WI38 (cell line): ENCODE results near the gene ZNF408.

ENCODE experiments used
- H3K4me3 ChIP-seq: 2 replicates; pipeline ENCODE4 v1.5.1; 2011; ENCODE audit warnings: low read depth, mild to moderate bottlenecking, control low read depth, low read length
- CTCF ChIP-seq: IDR thresholded peaks from 2 replicates; pipeline ENCODE4 v1.5.1; 2012; ENCODE audit warnings: low read depth, mild to moderate bottlenecking, control low read depth, low read length

Gene ZNF408

GRCh38 chr11:46680815-46681214 lies 20.0 kb upstream of the ZNF408 start:
- TF ChIP-seq CTCF, result no peak
- H3K4me3 ChIP-seq, result no peak overlapping the region

- H3K4me3 ChIP-seq, result no peak overlapping the region
- TF ChIP-seq CTCF, result no peak
Measured at GRCh38 chr11:46681814-46682213, 19.0 kb upstream of the ZNF408 start.

GRCh38 chr11:46682773-46683752 lies 17.8 kb upstream of the ZNF408 start:
- TF ChIP-seq CTCF, result no peak
- no peak overlapping the region for H3K4me3 ChIP-seq

GRCh38 chr11:46684367-46684766 lies 16.5 kb upstream of the ZNF408 start:
- TF ChIP-seq CTCF, result no peak
- no peak overlapping the region for H3K4me3 ChIP-seq

GRCh38 chr11:46686886-46687795 lies 13.7 kb upstream of the ZNF408 start:
- H3K4me3 ChIP-seq, result no peak overlapping the region
- TF ChIP-seq CTCF, result no peak

GRCh38 chr11:46690702-46691101 lies 10.1 kb upstream of the ZNF408 start:
- H3K4me3 ChIP-seq, result no peak overlapping the region
- TF ChIP-seq CTCF, result no peak
